ENCODE data around the gene SOX5.

DNA sequence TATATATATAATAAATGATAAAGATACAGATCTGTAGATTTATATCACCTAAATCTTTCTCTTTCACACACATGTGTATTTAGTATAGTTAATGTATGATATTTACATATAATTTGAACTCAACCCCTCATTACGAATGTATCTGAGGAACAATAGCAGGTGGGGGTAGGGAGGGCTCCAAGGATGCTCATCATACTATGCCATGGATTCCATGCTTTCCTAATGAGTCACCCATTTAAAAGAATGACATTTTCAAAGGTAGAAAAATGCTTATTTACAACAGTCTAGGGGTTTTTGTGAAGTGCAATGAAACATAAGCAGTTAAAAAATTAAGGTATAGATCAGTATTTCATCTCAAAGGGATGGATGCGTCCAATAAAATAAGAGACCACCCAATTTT lies 181.6 kb downstream of the SOX5 start:
- TF ChIP-seq GATA3 (IDR thresholded peaks at IDR 0.05; ENCODE audit: low read depth, low read length) (no peak), GATA2 (IDR thresholded peaks at IDR 0.05; ENCODE audit: low read depth, low read length) (no peak)
